Activated naive CD8-positive, alpha-beta T cell treated with anti-CD3 and anti-CD28 coated beads, Interleukin-2, amount 50 U/mL, for 24 hours (primary cell): Measurements from ENCODE around the gene TSPAN15.

ENCODE experiments used
- ATAC-seq: fragments of 150-1000 bp; cut with Tn5 transposase; one replicate; pipeline ENCODE4 v1.10.0; 2021
- DNase-seq: peaks from one replicate; pipeline ENCODE4 v3.0.0; 2021
- H3K27ac Mint-ChIP-seq: one replicate; pipeline ENCODE4 v1.8.0; 2021; ENCODE audit warnings: mild to moderate bottlenecking, mixed read lengths
- H3K27me3 Mint-ChIP-seq: one replicate; pipeline ENCODE4 v1.8.0; 2021; ENCODE audit warnings: mixed read lengths
- H3K36me3 Mint-ChIP-seq: one replicate; pipeline ENCODE4 v1.8.0; 2021; ENCODE audit warnings: low read depth, mixed read lengths
- H3K4me1 Mint-ChIP-seq: one replicate; pipeline ENCODE4 v1.8.0; 2021; ENCODE audit warnings: mixed read lengths
- H3K4me3 Mint-ChIP-seq: one replicate; pipeline ENCODE4 v1.8.0; 2021; ENCODE audit warnings: mild to moderate bottlenecking, moderate library complexity, mixed read lengths
- H3K9me3 Mint-ChIP-seq: one replicate; pipeline ENCODE4 v1.8.0; 2021; ENCODE audit warnings: mixed read lengths

The TSPAN15 gene

GRCh38 chr10:69451209-69451783 lies at the start of gene TSPAN15:
Gene TSPAN15 (plus strand): TSS chr10:69451465. CDS start chr10:69451595, 130 bp downstream.
- peak; percentile 96 for ATAC-seq
- peak within 1 kb of the TSS; percentile 70 for H3K4me3 Mint-ChIP-seq
- no peak within 1 kb of the TSS for H3K27ac Mint-ChIP-seq
- H3K36me3 Mint-ChIP-seq, result no peaks in the 10 kb centered on the region
- no peaks in the 10 kb centered on the region for H3K9me3 Mint-ChIP-seq
- peaks cover 7% of the 10 kb centered on the region for H3K4me1 Mint-ChIP-seq
- peak; percentile 74 for DNase-seq
- H3K27me3 Mint-ChIP-seq, result peaks cover 9% of the 10 kb centered on the region

GRCh38 chr10:69402386-69402785 lies 48.9 kb upstream of the TSPAN15 start:
- Mint-ChIP-seq H3K27ac (no peak overlapping the region), H3K36me3 (peaks cover 47% of the 10 kb centered on the region), H3K4me1 (peaks cover 2% of the 10 kb centered on the region), H3K27me3 (no peaks in the 10 kb centered on the region), H3K4me3 (no peak overlapping the region), H3K9me3 (no peaks in the 10 kb centered on the region)
- ATAC-seq (no peak), DNase-seq (no peak)

- no peak for DNase-seq
- ATAC-seq, result no peak
- no peaks in the 10 kb centered on the region for H3K9me3 Mint-ChIP-seq
- H3K27ac Mint-ChIP-seq, result no peak overlapping the region
- no peaks in the 10 kb centered on the region for H3K27me3 Mint-ChIP-seq
- peaks cover 5% of the 10 kb centered on the region for H3K4me1 Mint-ChIP-seq
- peaks cover 47% of the 10 kb centered on the region for H3K36me3 Mint-ChIP-seq
- no peak overlapping the region for H3K4me3 Mint-ChIP-seq
Observed at GRCh38 chr10:69403066-69403465, 48.2 kb upstream of the TSPAN15 start.

GRCh38 chr10:69403519-69403918 lies 47.7 kb upstream of the TSPAN15 start:
- ATAC-seq, result no peak
- Mint-ChIP-seq H3K9me3 (no peaks in the 10 kb centered on the region), H3K27me3 (no peaks in the 10 kb centered on the region), H3K4me1 (peaks cover 9% of the 10 kb centered on the region), H3K36me3 (peaks cover 45% of the 10 kb centered on the region), H3K27ac (no peak overlapping the region), H3K4me3 (no peak overlapping the region)
- DNase-seq, result no peak

- H3K4me3 Mint-ChIP-seq, result no peak overlapping the region
- H3K4me1 Mint-ChIP-seq, result peaks cover 18% of the 10 kb centered on the region
- no peaks in the 10 kb centered on the region for H3K9me3 Mint-ChIP-seq
- no peak for ATAC-seq
- no peak overlapping the region for H3K27ac Mint-ChIP-seq
- DNase-seq, result no peak
- no peaks in the 10 kb centered on the region for H3K27me3 Mint-ChIP-seq
- peaks cover 37% of the 10 kb centered on the region for H3K36me3 Mint-ChIP-seq
Observed at GRCh38 chr10:69404786-69405185, 46.5 kb upstream of the TSPAN15 start.

- Mint-ChIP-seq H3K27ac (no peak overlapping the region), H3K4me1 (peaks cover 18% of the 10 kb centered on the region), H3K27me3 (no peaks in the 10 kb centered on the region)
Observed at GRCh38 chr10:69405221-69405620, 46.0 kb upstream of the TSPAN15 start.

GRCh38 chr10:69406302-69406811 lies 44.9 kb upstream of the TSPAN15 start:
- no peak overlapping the region for H3K4me3 Mint-ChIP-seq
- H3K4me1 Mint-ChIP-seq, result peaks cover 18% of the 10 kb centered on the region
- no peaks in the 10 kb centered on the region for H3K27me3 Mint-ChIP-seq
- H3K9me3 Mint-ChIP-seq, result no peaks in the 10 kb centered on the region
- ATAC-seq (no peak), DNase-seq (no peak)
- H3K36me3 Mint-ChIP-seq, result peaks cover 22% of the 10 kb centered on the region
- H3K27ac Mint-ChIP-seq, result peak overlapping the region; percentile 59

More at GRCh38 chr10:69405221-69405620, 46.0 kb upstream of the TSPAN15 start:
- DNase-seq (no peak), ATAC-seq (no peak)
- Mint-ChIP-seq H3K9me3 (no peaks in the 10 kb centered on the region), H3K4me3 (no peak overlapping the region), H3K36me3 (peaks cover 33% of the 10 kb centered on the region)

- H3K4me1 Mint-ChIP-seq, result peaks cover 18% of the 10 kb centered on the region
- no peak overlapping the region for H3K4me3 Mint-ChIP-seq
- ATAC-seq (no peak), DNase-seq (no peak)
- H3K9me3 Mint-ChIP-seq, result no peaks in the 10 kb centered on the region
- H3K36me3 Mint-ChIP-seq, result peaks cover 17% of the 10 kb centered on the region
- H3K27me3 Mint-ChIP-seq, result no peaks in the 10 kb centered on the region
- H3K27ac Mint-ChIP-seq, result peak overlapping the region; percentile 59
Observed at GRCh38 chr10:69406816-69407580, 44.3 kb upstream of the TSPAN15 start.

GRCh38 chr10:69407621-69408301 lies 43.5 kb upstream of the TSPAN15 start:
- Mint-ChIP-seq H3K4me1 (peaks cover 18% of the 10 kb centered on the region), H3K9me3 (no peaks in the 10 kb centered on the region), H3K36me3 (peaks cover 12% of the 10 kb centered on the region), H3K27ac (no peak overlapping the region), H3K27me3 (no peaks in the 10 kb centered on the region), H3K4me3 (no peak overlapping the region)
- no peak for ATAC-seq
- no peak for DNase-seq

GRCh38 chr10:69408318-69409175 lies 42.7 kb upstream of the TSPAN15 start:
- Mint-ChIP-seq H3K4me1 (peaks cover 16% of the 10 kb centered on the region), H3K36me3 (peaks cover 6% of the 10 kb centered on the region), H3K4me3 (peak overlapping the region; percentile 56), H3K27ac (peak overlapping the region; percentile 65), H3K27me3 (no peaks in the 10 kb centered on the region), H3K9me3 (no peaks in the 10 kb centered on the region)
- DNase-seq (peak; percentile 93), ATAC-seq (peak; percentile 94)

- no peak overlapping the region for H3K4me3 Mint-ChIP-seq
- no peaks in the 10 kb centered on the region for H3K9me3 Mint-ChIP-seq
- DNase-seq (no peak), ATAC-seq (no peak)
- H3K27me3 Mint-ChIP-seq, result no peaks in the 10 kb centered on the region
- peak overlapping the region; percentile 65 for H3K27ac Mint-ChIP-seq
- H3K4me1 Mint-ChIP-seq, result peaks cover 16% of the 10 kb centered on the region
- H3K36me3 Mint-ChIP-seq, result no peaks in the 10 kb centered on the region
Observed at GRCh38 chr10:69409176-69409495, 42.1 kb upstream of the TSPAN15 start.

GRCh38 chr10:69409968-69410367 lies 41.3 kb upstream of the TSPAN15 start:
- H3K4me3 Mint-ChIP-seq, result no peak overlapping the region
- ATAC-seq (no peak), DNase-seq (no peak)
- H3K4me1 Mint-ChIP-seq, result peaks cover 16% of the 10 kb centered on the region
- no peaks in the 10 kb centered on the region for H3K9me3 Mint-ChIP-seq
- no peaks in the 10 kb centered on the region for H3K27me3 Mint-ChIP-seq
- no peak overlapping the region for H3K27ac Mint-ChIP-seq
- no peaks in the 10 kb centered on the region for H3K36me3 Mint-ChIP-seq

GRCh38 chr10:69410487-69410886 lies 40.8 kb upstream of the TSPAN15 start:
- H3K4me3 Mint-ChIP-seq, result no peak overlapping the region
- peaks cover 16% of the 10 kb centered on the region for H3K4me1 Mint-ChIP-seq
- ATAC-seq (no peak), DNase-seq (no peak)
- no peak overlapping the region for H3K27ac Mint-ChIP-seq
- H3K9me3 Mint-ChIP-seq, result no peaks in the 10 kb centered on the region
- no peaks in the 10 kb centered on the region for H3K36me3 Mint-ChIP-seq
- no peaks in the 10 kb centered on the region for H3K27me3 Mint-ChIP-seq

- no peak for ATAC-seq
- Mint-ChIP-seq H3K9me3 (no peaks in the 10 kb centered on the region), H3K4me1 (peaks cover 16% of the 10 kb centered on the region), H3K36me3 (no peaks in the 10 kb centered on the region), H3K4me3 (no peak overlapping the region), H3K27me3 (no peaks in the 10 kb centered on the region), H3K27ac (no peak overlapping the region)
- no peak for DNase-seq
Observed at GRCh38 chr10:69411476-69411875, 39.8 kb upstream of the TSPAN15 start.
